K562 (cell line): ENCODE measurements around the gene SYT13. TPM values are rescaled to one million over a fixed set of nuclear protein-coding genes. Genes with fewer than 3 reads are reported as not detected.
A peak's percentile ranks its signal among the peaks of the same experiment; 100 is the strongest.

Experiments
- DNMT1 ChIP-seq: fragments of 450-650 bp; IDR thresholded peaks from 2 replicates; pipeline ENCODE4 v1.6.1; 2016; ENCODE audit warnings: antibody characterized with exemption, mild to moderate bottlenecking
- FOXK1 ChIP-seq: sonication (generic); formaldehyde crosslinking; IDR thresholded peaks from 2 replicates; pipeline ENCODE4 v1.8.0; 2022; ENCODE audit warnings: missing genetic modification reagents, mild to moderate bottlenecking, borderline replicate concordance
- GABPB1 ChIP-seq: sonication (generic); formaldehyde crosslinking; IDR thresholded peaks from 2 replicates; pipeline ENCODE4 v1.8.0; 2022; ENCODE audit warnings: mild to moderate bottlenecking, missing genetic modification reagents
- IRF2 ChIP-seq: sonication (generic); formaldehyde crosslinking; IDR thresholded peaks from 2 replicates; pipeline ENCODE4 v1.8.1; 2022; ENCODE audit warnings: mild to moderate bottlenecking, missing genetic modification reagents
- KDM5B ChIP-seq: fragments of 200-600 bp; sonication (generic); IDR thresholded peaks from 2 replicates; pipeline ENCODE4 v1.6.1; 2012; ENCODE audit warnings: low read depth, mild to moderate bottlenecking, moderate library complexity, low read length, control low read depth, inconsistent platforms; ENCODE audit not compliant: insufficient replicate concordance
- PHB ChIP-seq: fragments of 250-450 bp; sonication (Bioruptor Pico); IDR thresholded peaks from 2 replicates; pipeline ENCODE4 v1.5.0; 2021
- RAD21 ChIP-seq, 2 experiments: fragments of 250-450 bp in 1 of 2; fragments of 450-650 bp in 1 of 2; sonication (Bioruptor Pico) in 1 of 2; formaldehyde crosslinking in 1 of 2; IDR thresholded peaks in 1 of 2; conservative IDR thresholded peaks in 1 of 2; 2 replicates each; pipeline versions ENCODE4 v1.4.0 to v1.8.0; 2020 to 2022; ENCODE audit warnings: mild to moderate bottlenecking in 2 of 2, moderate library complexity in 1 of 2
- REST ChIP-seq, 2 experiments: fragments of 450-650 bp; formaldehyde crosslinking in 1 of 2; IDR thresholded peaks; 2 replicates each; pipeline versions ENCODE4 v1.4.0 to v1.6.1; 2014 to 2020; ENCODE audit warnings: mild to moderate bottlenecking in 2 of 2, borderline replicate concordance in 1 of 2, low read depth in 1 of 2
- polyA plus RNA-seq, 8 experiments: library from polyadenylated mRNA; depleted of rRNA in 4 of 8; stranded (reverse) in 5 of 8; unstranded in 3 of 8; fragments of >200 nt; fragmentation: Nextera tagmentation in 2 of 8; fragmentation: Illumina TruSeq in 1 of 8; extraction: Ambion mirVana in 2 of 8; extraction: Trizol in 1 of 8; gene quantifications; 2 replicates each; pipeline versions ENCODE4 v1.2.1 to v1.2.3, GENCODE V29; 2011 to 2014; ENCODE audit warnings: inconsistent platforms in 1 of 8, missing spikeins in 1 of 8
- total RNA-seq, 7 experiments: library from RNA; depleted of rRNA in 6 of 7; stranded (reverse); fragments of >200 nt in 6 of 7; fragmentation: Illumina TruSeq in 2 of 7; extraction: Trizol in 2 of 7; gene quantifications; 2 replicates each; pipeline versions ENCODE4 v1.2.1 to v1.2.3, GENCODE V29; 2011 to 2021; ENCODE audit warnings: low replicate concordance in 1 of 7
- TF ChIP-seq, protein P1 (sequence below), 3 experiments: IDR thresholded peaks in 2 of 3; conservative IDR thresholded peaks in 1 of 3; 2 replicates each; pipeline ENCODE4 v1.5.1; 2011 to 2012; ENCODE audit warnings: low read length in 3 of 3, mild to moderate bottlenecking in 3 of 3, control low read depth in 2 of 3, improper control_type of control experiment in 1 of 3, inconsistent platforms in 1 of 3, low read depth in 1 of 3, mixed read lengths in 1 of 3, moderate library complexity in 1 of 3; ENCODE audit not compliant: insufficient read depth in 2 of 3
- TF ChIP-seq, protein P2 (sequence below): fragments of 250-450 bp; sonication (Bioruptor Pico); IDR thresholded peaks from 2 replicates; pipeline ENCODE4 v1.5.0; 2020; ENCODE audit warnings: mild to moderate bottlenecking
- TF ChIP-seq, protein P3 (sequence below): sonication (generic); formaldehyde crosslinking; IDR thresholded peaks from 2 replicates; pipeline ENCODE4 v1.8.1; 2023; ENCODE audit warnings: mild to moderate bottlenecking, missing genetic modification reagents

Gene SYT13
- total and polyA plus RNA-seq, 9 of the 15 experiments (the other 6 are each of a cell fraction or from before 2014, with no cell fraction given) = under 0.01 to 0.13 (median 0.08) TPM; not detected in 2

DNA sequence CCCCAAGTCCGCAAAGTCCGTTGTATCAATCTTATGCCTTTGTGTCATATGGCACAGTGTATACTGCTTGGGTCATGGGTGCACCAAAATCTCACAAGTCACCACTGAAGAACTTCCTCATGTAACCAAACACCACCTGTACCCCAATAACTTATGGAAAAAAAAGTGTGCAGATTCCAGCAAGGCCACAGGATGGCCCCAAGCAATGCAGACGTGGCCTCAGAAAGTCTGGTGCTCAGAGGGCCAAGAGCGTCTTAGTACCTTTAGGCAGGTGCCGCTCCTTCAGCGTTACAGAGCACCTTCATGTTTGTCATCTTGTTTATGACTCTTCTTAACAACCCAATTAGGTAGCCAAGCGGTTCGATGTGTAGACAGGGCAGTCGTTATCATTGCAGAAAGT, 74.4 kb downstream of the SYT13 start (continued):
- 0 out of 2 replicates have a peak, but pooled peaks have one; percentile 6 for TF ChIP-seq REST (IDR thresholded peaks at IDR 0.05; ENCODE audit: borderline replicate concordance)
- TF ChIP-seq REST (CRISPR knock-in tag; IDR thresholded peaks at IDR 0.05; ENCODE audit: low read depth) = no peak
- TF ChIP-seq, protein P1, sequence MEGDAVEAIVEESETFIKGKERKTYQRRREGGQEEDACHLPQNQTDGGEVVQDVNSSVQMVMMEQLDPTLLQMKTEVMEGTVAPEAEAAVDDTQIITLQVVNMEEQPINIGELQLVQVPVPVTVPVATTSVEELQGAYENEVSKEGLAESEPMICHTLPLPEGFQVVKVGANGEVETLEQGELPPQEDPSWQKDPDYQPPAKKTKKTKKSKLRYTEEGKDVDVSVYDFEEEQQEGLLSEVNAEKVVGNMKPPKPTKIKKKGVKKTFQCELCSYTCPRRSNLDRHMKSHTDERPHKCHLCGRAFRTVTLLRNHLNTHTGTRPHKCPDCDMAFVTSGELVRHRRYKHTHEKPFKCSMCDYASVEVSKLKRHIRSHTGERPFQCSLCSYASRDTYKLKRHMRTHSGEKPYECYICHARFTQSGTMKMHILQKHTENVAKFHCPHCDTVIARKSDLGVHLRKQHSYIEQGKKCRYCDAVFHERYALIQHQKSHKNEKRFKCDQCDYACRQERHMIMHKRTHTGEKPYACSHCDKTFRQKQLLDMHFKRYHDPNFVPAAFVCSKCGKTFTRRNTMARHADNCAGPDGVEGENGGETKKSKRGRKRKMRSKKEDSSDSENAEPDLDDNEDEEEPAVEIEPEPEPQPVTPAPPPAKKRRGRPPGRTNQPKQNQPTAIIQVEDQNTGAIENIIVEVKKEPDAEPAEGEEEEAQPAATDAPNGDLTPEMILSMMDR (IDR thresholded peaks at IDR 0.05 in 2 of 3, conservative IDR thresholded peaks at IDR 0.05 in 1 of 3; ENCODE audit: insufficient read depth in 2 of 3, low read depth in 1 of 3, low read length in 3 of 3) = peak; percentile 25 to 40 (median 33); a peak in 3 of 6 replicates
- TF ChIP-seq, protein P2, sequence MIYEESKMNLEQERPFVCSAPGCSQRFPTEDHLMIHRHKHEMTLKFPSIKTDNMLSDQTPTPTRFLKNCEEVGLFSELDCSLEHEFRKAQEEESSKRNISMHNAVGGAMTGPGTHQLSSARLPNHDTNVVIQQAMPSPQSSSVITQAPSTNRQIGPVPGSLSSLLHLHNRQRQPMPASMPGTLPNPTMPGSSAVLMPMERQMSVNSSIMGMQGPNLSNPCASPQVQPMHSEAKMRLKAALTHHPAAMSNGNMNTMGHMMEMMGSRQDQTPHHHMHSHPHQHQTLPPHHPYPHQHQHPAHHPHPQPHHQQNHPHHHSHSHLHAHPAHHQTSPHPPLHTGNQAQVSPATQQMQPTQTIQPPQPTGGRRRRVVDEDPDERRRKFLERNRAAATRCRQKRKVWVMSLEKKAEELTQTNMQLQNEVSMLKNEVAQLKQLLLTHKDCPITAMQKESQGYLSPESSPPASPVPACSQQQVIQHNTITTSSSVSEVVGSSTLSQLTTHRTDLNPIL = no peak
- no peak for TF ChIP-seq IRF2 (CRISPR knock-in tag)
- TF ChIP-seq RAD21 (CRISPR knock-in tag; conservative IDR thresholded peaks at IDR 0.05 in 1 of 2, IDR thresholded peaks at IDR 0.05 in 1 of 2) = peak in 1 of 2 experiments; percentile 30; a peak in 1 of 4 replicates
- TF ChIP-seq DNMT1 = no peak
- TF ChIP-seq FOXK1 (CRISPR knock-in tag) = no peak
- TF ChIP-seq KDM5B = no peak
- TF ChIP-seq PHB = no peak
- TF ChIP-seq GABPB1 (CRISPR knock-in tag) = no peak
- TF ChIP-seq, protein P3, sequence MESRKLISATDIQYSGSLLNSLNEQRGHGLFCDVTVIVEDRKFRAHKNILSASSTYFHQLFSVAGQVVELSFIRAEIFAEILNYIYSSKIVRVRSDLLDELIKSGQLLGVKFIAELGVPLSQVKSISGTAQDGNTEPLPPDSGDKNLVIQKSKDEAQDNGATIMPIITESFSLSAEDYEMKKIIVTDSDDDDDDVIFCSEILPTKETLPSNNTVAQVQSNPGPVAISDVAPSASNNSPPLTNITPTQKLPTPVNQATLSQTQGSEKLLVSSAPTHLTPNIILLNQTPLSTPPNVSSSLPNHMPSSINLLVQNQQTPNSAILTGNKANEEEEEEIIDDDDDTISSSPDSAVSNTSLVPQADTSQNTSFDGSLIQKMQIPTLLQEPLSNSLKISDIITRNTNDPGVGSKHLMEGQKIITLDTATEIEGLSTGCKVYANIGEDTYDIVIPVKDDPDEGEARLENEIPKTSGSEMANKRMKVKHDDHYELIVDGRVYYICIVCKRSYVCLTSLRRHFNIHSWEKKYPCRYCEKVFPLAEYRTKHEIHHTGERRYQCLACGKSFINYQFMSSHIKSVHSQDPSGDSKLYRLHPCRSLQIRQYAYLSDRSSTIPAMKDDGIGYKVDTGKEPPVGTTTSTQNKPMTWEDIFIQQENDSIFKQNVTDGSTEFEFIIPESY (CRISPR knock-in tag) = no peak
